ENCODE data around the gene ZBTB20. TPM values are rescaled to one million over a fixed set of nuclear protein-coding genes. Genes with fewer than 3 reads are reported as not detected.

The ZBTB20 gene
- total and polyA plus RNA-seq, 7 donors = under 0.01 to 113 (median 58.6) TPM

DNA sequence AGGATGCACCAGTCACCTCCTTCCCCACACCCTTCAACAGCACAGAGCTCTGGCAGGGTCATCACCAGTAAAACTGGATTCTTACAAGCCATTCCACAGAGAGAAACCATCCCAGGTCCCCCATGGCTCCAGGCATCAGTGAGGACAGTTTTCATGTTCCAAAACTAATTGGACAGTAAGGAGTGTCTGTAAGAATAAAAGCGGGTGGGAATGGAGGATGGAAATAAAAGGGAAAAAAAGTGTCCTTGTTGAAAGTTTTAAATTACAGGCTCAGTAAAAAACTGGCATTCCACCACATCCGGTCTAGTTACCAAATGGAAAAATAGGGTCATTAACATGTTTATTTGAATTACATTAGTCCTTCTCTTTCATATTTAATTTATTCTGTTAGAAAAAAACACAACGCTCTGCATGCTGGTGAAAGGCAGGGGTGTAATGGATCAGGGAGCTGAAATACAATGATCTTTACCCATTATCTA lies 735.9 kb downstream of the ZBTB20 start:
- intact Hi-C loops (cut with DNase I) = no loop called here
- no peak for TF ChIP-seq EP300 (IDR thresholded peaks at IDR 0.05)
- no peak for TF ChIP-seq CTCF (IDR thresholded peaks at IDR 0.05)
- Histone ChIP-seq H3K36me3 (no peaks in the 10 kb centered on the region), H3K9me3 (no peaks in the 10 kb centered on the region), H3K27me3 (no peaks in the 10 kb centered on the region), H3K4me3 (no peak overlapping the region), H3K27ac (peak overlapping the region; percentile 27 to 59 (median 50)), H3K4me1 (peaks cover 0 to 48% (median 37%) of the 10 kb centered on the region in 4 donors)
- WGBS, 2 donors = 79 to 85% methylated on average over 3 of the region's 3 CpGs
- DNase-seq = no peak

GRCh38 chr3:114408736-114409670 lies 738.1 kb downstream of the ZBTB20 start:
- intact Hi-C loops (cut with DNase I) = no loop called here
- H3K27ac ChIP-seq = peak overlapping the region in 2 of 4 donors; percentile 58 to 59
- peaks cover 0 to 70% (median 58%) of the 10 kb centered on the region in 4 donors for H3K4me1 ChIP-seq
- DNase-seq = no peak
- TF ChIP-seq POLR2AphosphoS5 (IDR thresholded peaks at IDR 0.05) (no peak), CTCF (IDR thresholded peaks at IDR 0.05) (no peak), EP300 (IDR thresholded peaks at IDR 0.05) (no peak), POLR2A (IDR thresholded peaks at IDR 0.05) (no peak)
- H3K4me3 ChIP-seq = no peak overlapping the region
- no peaks in the 10 kb centered on the region for H3K27me3 ChIP-seq
- WGBS, 2 donors = 82 to 90% methylated on average over 17 of the region's 17 CpGs
- no peaks in the 10 kb centered on the region for H3K9me3 ChIP-seq
- no peaks in the 10 kb centered on the region for H3K36me3 ChIP-seq

DNA sequence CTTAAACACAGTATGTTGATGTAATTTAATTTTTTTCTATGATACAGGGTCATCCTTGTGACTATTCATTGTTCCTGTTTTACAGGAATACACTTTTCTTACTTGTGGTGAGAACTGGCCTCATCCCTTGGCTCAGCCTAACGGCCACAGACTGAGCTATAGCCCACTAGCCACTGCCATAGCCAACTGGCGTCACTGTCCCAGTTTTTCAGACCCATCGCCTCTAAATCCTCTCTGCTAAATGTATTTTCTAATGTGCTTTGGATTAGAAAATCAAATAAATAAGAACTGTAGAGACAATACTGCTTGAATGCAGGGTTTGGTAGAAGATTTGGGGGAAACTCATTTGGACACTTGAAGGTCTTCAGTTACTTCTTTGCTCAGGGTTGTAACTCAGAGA lies 740.2 kb downstream of the ZBTB20 start:
- no peaks in the 10 kb centered on the region for H3K36me3 ChIP-seq
- DNase-seq = no peak
- 87 to 91% methylated on average over 3 of the region's 3 CpGs for whole genome bisulfite sequencing, 2 donors
- peaks cover 0 to 58% (median 47%) of the 10 kb centered on the region in 4 donors for H3K4me1 ChIP-seq
- TF ChIP-seq POLR2AphosphoS5 (IDR thresholded peaks at IDR 0.05) = no peak
- TF ChIP-seq CTCF (IDR thresholded peaks at IDR 0.05) = no peak
- no peak for TF ChIP-seq EP300 (IDR thresholded peaks at IDR 0.05)
- TF ChIP-seq POLR2A (IDR thresholded peaks at IDR 0.05) = no peak
- H3K4me3 ChIP-seq = no peak overlapping the region
- H3K9me3 ChIP-seq = no peaks in the 10 kb centered on the region
- H3K27me3 ChIP-seq = no peaks in the 10 kb centered on the region
- intact Hi-C loops (cut with DNase I) = no loop called here
- peak overlapping the region in 2 of 4 donors; percentile 11 to 12 for H3K27ac ChIP-seq

GRCh38 chr3:114406286-114406685 lies 740.8 kb downstream of the ZBTB20 start:
- Histone ChIP-seq H3K4me3 (no peak overlapping the region), H3K36me3 (no peaks in the 10 kb centered on the region), H3K27ac (peak overlapping the region in 1 of 4 donors; percentile 6), H3K9me3 (no peaks in the 10 kb centered on the region), H3K4me1 (peaks cover 0 to 58% (median 46%) of the 10 kb centered on the region in 4 donors), H3K27me3 (no peaks in the 10 kb centered on the region)
- TF ChIP-seq POLR2AphosphoS5 (IDR thresholded peaks at IDR 0.05) (no peak), POLR2A (IDR thresholded peaks at IDR 0.05) (no peak), CTCF (IDR thresholded peaks at IDR 0.05) (no peak), EP300 (IDR thresholded peaks at IDR 0.05) (no peak)
- DNase-seq = no peak
- intact Hi-C loops (cut with DNase I) = no loop called here
- 84 to 85% methylated on average over 3 of the region's 3 CpGs for WGBS, 2 donors
